ENCODE results near the gene SLC15A1. TPM values are rescaled to one million over a fixed set of nuclear protein-coding genes. Genes with fewer than 3 reads are reported as not detected.

The SLC15A1 gene
- total and polyA plus RNA-seq, 4 donors: 0.10 to 13.9 (median 0.13) TPM; not detected in 1

- no peak overlapping the region for H3K4me3 ChIP-seq (ENCODE audit: low read length in 2 of 2)
- no peaks in the 10 kb centered on the region for H3K27me3 ChIP-seq (ENCODE audit: control insufficient read depth in 1 of 2, insufficient read depth in 2 of 2, low read length in 1 of 2)
- peaks cover 0 to 3% of the 10 kb centered on the region in 2 donors for H3K4me1 ChIP-seq (ENCODE audit: control insufficient read depth in 1 of 2, insufficient read depth in 2 of 2, low read length in 2 of 2)
- ATAC-seq (ENCODE audit: low FRiP score): no peak
- no peak overlapping the region for H3K27ac ChIP-seq (ENCODE audit: low read depth in 1 of 2, low read length in 2 of 2)
- no peak for DNase-seq
- intact Hi-C loops (cut with DNase I): loop anchor here (10.0 kb wide), 2 partner anchors 641 to 821 kb away; no protein-coding TSS in a partner anchor
- WGBS, 2 donors: 95 to 96% methylated on average over 16 of the region's 16 CpGs
- H3K9me3 ChIP-seq (ENCODE audit: control insufficient read depth, low read length): no peaks in the 10 kb centered on the region
- no peaks in the 10 kb centered on the region for H3K36me3 ChIP-seq (ENCODE audit: control insufficient read depth in 1 of 2, insufficient read depth in 2 of 2, low read length in 1 of 2)
Measured at GRCh38 chr13:98675837-98676236, 76.6 kb downstream of the SLC15A1 start.

DNA sequence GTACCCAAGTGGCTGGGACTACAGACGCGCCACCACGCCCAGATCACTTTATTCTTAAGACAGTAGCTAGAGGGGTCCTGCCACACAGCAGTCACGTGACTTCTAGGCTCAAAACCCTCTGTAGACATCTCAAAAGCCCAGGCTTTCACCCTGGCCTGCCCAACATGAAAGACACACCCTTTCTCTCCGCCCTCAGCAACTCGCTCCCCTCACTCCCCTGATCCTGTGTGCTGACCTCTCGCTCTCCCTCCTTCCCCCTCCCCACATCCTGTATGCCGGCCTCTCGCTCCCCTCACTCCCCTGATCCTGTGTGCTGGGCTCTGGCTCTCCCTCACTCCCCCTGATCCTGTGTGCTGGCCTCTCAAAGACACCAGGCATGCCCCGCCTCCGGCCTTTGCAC lies 77.4 kb downstream of the SLC15A1 start:
- Histone ChIP-seq H3K4me3 (ENCODE audit: low read length in 2 of 2) (no peak overlapping the region), H3K9me3 (ENCODE audit: control insufficient read depth, low read length) (no peaks in the 10 kb centered on the region), H3K27me3 (ENCODE audit: control insufficient read depth in 1 of 2, insufficient read depth in 2 of 2, low read length in 1 of 2) (no peaks in the 10 kb centered on the region), H3K4me1 (ENCODE audit: control insufficient read depth in 1 of 2, insufficient read depth in 2 of 2, low read length in 2 of 2) (peaks cover 0 to 3% of the 10 kb centered on the region in 2 donors), H3K27ac (ENCODE audit: low read depth in 1 of 2, low read length in 2 of 2) (no peak overlapping the region), H3K36me3 (ENCODE audit: control insufficient read depth in 1 of 2, insufficient read depth in 2 of 2, low read length in 1 of 2) (no peaks in the 10 kb centered on the region)
- 88 to 93% methylated on average over 11 of the region's 11 CpGs for WGBS, 2 donors
- intact Hi-C loops (cut with DNase I): loop anchor here (10.0 kb wide), 2 partner anchors 640 to 820 kb away; no protein-coding TSS in a partner anchor
- ATAC-seq (ENCODE audit: low FRiP score): no peak
- no peak for DNase-seq

DNA sequence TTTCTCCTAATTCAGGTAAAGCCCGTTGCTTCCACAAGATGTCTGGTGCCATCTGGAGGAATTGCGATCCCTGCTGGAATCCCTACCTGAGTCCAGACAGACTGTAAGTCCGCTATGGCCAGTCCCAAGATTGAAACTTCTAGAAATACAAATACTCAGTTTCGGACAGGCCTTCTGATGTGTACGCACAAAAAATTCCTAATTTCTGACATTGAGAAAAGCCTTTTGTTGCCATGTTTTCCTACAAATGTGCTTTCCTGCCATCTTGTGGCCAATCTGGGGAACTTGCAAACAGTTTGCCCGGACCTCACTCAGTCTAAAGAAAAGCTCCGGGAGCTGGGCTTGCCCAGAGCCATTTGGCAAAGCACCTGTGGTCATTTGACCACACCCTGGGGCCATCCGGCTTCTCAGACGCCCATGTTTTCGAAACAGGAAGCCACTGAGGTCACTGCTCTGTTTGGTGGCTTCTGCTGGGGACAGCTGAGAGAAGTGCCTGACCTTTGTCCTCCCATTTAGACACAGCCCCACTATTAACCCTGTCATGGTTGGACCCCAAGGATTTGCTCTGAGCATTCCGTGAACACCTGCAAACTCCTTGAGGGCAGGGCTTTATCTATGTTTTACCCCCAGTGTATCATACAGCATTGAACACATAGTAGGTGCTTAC lies 79.4 kb downstream of the SLC15A1 start:
- ATAC-seq (ENCODE audit: low FRiP score) (peak; percentile 80), DNase-seq (peak; percentile 72 to 81)
- Histone ChIP-seq H3K27ac (ENCODE audit: low read depth in 1 of 2, low read length in 2 of 2) (no peak overlapping the region), H3K27me3 (ENCODE audit: control insufficient read depth in 1 of 2, insufficient read depth in 2 of 2, low read length in 1 of 2) (no peaks in the 10 kb centered on the region), H3K4me3 (ENCODE audit: low read length in 2 of 2) (no peak overlapping the region), H3K36me3 (ENCODE audit: control insufficient read depth in 1 of 2, insufficient read depth in 2 of 2, low read length in 1 of 2) (no peaks in the 10 kb centered on the region), H3K4me1 (ENCODE audit: control insufficient read depth in 1 of 2, insufficient read depth in 2 of 2, low read length in 2 of 2) (peaks cover 0 to 3% of the 10 kb centered on the region in 2 donors), H3K9me3 (ENCODE audit: control insufficient read depth, low read length) (no peaks in the 10 kb centered on the region)
- intact Hi-C loops (cut with DNase I): loop anchor here (5.0 to 10.0 kb wide), 4 partner anchors 169 to 818 kb away; no protein-coding TSS in a partner anchor
- 21 to 23% methylated on average over 11 of the region's 11 CpGs for WGBS, 2 donors

DNA sequence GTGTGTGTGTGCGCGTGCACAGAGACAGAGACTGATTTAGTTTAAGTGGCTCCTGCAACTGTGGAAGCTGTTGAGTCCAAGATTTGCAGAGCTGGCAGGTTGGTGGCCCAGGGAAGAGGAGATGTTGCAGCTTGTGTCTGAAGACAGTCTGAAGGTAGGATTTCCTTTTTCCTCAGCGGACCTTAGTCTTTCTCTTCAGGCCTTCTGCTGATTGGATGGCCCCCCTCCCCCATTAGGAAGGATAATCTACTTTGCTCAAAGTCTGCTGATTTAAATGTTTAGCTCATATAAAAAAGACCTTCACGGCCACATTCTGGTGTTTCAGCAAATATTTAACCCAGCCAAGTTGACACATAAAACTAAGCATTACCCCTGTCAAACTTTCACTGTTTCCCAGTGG lies 84.3 kb downstream of the SLC15A1 start:
- Histone ChIP-seq H3K27me3 (ENCODE audit: control insufficient read depth in 1 of 2, insufficient read depth in 2 of 2, low read length in 1 of 2) (no peaks in the 10 kb centered on the region), H3K27ac (ENCODE audit: low read depth in 1 of 2, low read length in 2 of 2) (no peak overlapping the region), H3K9me3 (ENCODE audit: control insufficient read depth, low read length) (no peaks in the 10 kb centered on the region), H3K4me3 (ENCODE audit: low read length in 2 of 2) (no peak overlapping the region), H3K4me1 (ENCODE audit: control insufficient read depth in 1 of 2, insufficient read depth in 2 of 2, low read length in 2 of 2) (no peaks in the 10 kb centered on the region), H3K36me3 (ENCODE audit: control insufficient read depth in 1 of 2, insufficient read depth in 2 of 2, low read length in 1 of 2) (no peaks in the 10 kb centered on the region)
- intact Hi-C loops (cut with DNase I): no loop called here
- ATAC-seq (ENCODE audit: low FRiP score) (no peak), DNase-seq (no peak)
- WGBS, 2 donors: 88 to 93% methylated on average over 4 of the region's 4 CpGs

DNA sequence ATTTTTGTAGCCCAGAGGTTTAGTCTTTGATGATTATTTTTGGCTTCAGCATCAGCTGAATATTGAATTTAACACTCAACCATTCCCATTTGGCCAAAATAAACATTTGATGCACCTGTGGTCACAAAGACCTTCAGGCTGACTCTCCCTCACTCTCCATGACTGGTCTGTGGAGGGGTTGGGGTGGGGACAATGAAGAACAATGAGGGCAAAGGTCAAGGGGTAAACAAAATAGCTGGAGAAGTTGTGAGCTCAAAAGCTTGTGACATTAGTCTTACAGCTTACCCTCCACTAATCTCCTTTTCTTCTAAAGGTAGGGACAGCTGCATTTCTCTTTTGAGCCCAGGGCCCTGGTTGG lies 86.9 kb downstream of the SLC15A1 start:
- Histone ChIP-seq H3K4me1 (ENCODE audit: control insufficient read depth in 1 of 2, insufficient read depth in 2 of 2, low read length in 2 of 2) (no peaks in the 10 kb centered on the region), H3K9me3 (ENCODE audit: control insufficient read depth, low read length) (no peaks in the 10 kb centered on the region), H3K36me3 (ENCODE audit: control insufficient read depth in 1 of 2, insufficient read depth in 2 of 2, low read length in 1 of 2) (no peaks in the 10 kb centered on the region), H3K4me3 (ENCODE audit: low read length in 2 of 2) (no peak overlapping the region), H3K27me3 (ENCODE audit: control insufficient read depth in 1 of 2, insufficient read depth in 2 of 2, low read length in 1 of 2) (no peaks in the 10 kb centered on the region), H3K27ac (ENCODE audit: low read depth in 1 of 2, low read length in 2 of 2) (no peak overlapping the region)
- intact Hi-C loops (cut with DNase I): no loop called here
- no peak for DNase-seq
- ATAC-seq (ENCODE audit: low FRiP score): peak; percentile 15

GRCh38 chr13:98664924-98665637 lies 87.4 kb downstream of the SLC15A1 start:
- intact Hi-C loops (cut with DNase I): no loop called here
- Histone ChIP-seq H3K27ac (ENCODE audit: low read depth in 1 of 2, low read length in 2 of 2) (no peak overlapping the region), H3K27me3 (ENCODE audit: control insufficient read depth in 1 of 2, insufficient read depth in 2 of 2, low read length in 1 of 2) (no peaks in the 10 kb centered on the region), H3K36me3 (ENCODE audit: control insufficient read depth in 1 of 2, insufficient read depth in 2 of 2, low read length in 1 of 2) (no peaks in the 10 kb centered on the region), H3K4me1 (ENCODE audit: control insufficient read depth in 1 of 2, insufficient read depth in 2 of 2, low read length in 2 of 2) (no peaks in the 10 kb centered on the region), H3K9me3 (ENCODE audit: control insufficient read depth, low read length) (no peaks in the 10 kb centered on the region), H3K4me3 (ENCODE audit: low read length in 2 of 2) (no peak overlapping the region)
- no peak for DNase-seq
- no peak for ATAC-seq (ENCODE audit: low FRiP score)
- WGBS, 2 donors: 33 to 38% methylated on average over 3 of the region's 3 CpGs

- H3K4me1 ChIP-seq (ENCODE audit: control insufficient read depth in 1 of 2, insufficient read depth in 2 of 2, low read length in 2 of 2): no peaks in the 10 kb centered on the region
- no peaks in the 10 kb centered on the region for H3K36me3 ChIP-seq (ENCODE audit: control insufficient read depth in 1 of 2, insufficient read depth in 2 of 2, low read length in 1 of 2)
- DNase-seq: no peak
- no peak overlapping the region for H3K4me3 ChIP-seq (ENCODE audit: low read length in 2 of 2)
- 90 to 96% methylated on average over 1 of the region's 1 CpG for WGBS, 2 donors
- no peak for ATAC-seq (ENCODE audit: low FRiP score)
- no peaks in the 10 kb centered on the region for H3K27me3 ChIP-seq (ENCODE audit: control insufficient read depth in 1 of 2, insufficient read depth in 2 of 2, low read length in 1 of 2)
- H3K27ac ChIP-seq (ENCODE audit: low read depth in 1 of 2, low read length in 2 of 2): no peak overlapping the region
- intact Hi-C loops (cut with DNase I): no loop called here
- H3K9me3 ChIP-seq (ENCODE audit: control insufficient read depth, low read length): no peaks in the 10 kb centered on the region
Measured at GRCh38 chr13:98664510-98664909, 88.0 kb downstream of the SLC15A1 start.

GRCh38 chr13:98664047-98664446 lies 88.4 kb downstream of the SLC15A1 start:
- Histone ChIP-seq H3K9me3 (ENCODE audit: control insufficient read depth, low read length) (no peaks in the 10 kb centered on the region), H3K27ac (ENCODE audit: low read depth in 1 of 2, low read length in 2 of 2) (no peak overlapping the region), H3K27me3 (ENCODE audit: control insufficient read depth in 1 of 2, insufficient read depth in 2 of 2, low read length in 1 of 2) (no peaks in the 10 kb centered on the region), H3K4me1 (ENCODE audit: control insufficient read depth in 1 of 2, insufficient read depth in 2 of 2, low read length in 2 of 2) (no peaks in the 10 kb centered on the region), H3K4me3 (ENCODE audit: low read length in 2 of 2) (no peak overlapping the region), H3K36me3 (ENCODE audit: control insufficient read depth in 1 of 2, insufficient read depth in 2 of 2, low read length in 1 of 2) (no peaks in the 10 kb centered on the region)
- intact Hi-C loops (cut with DNase I): no loop called here
- ATAC-seq (ENCODE audit: low FRiP score) (no peak), DNase-seq (no peak)
- 64 to 67% methylated on average over 11 of the region's 11 CpGs for WGBS, 2 donors

GRCh38 chr13:98658131-98658530 lies 94.3 kb downstream of the SLC15A1 start:
- intact Hi-C loops (cut with DNase I): no loop called here
- H3K27ac ChIP-seq (ENCODE audit: low read depth in 1 of 2, low read length in 2 of 2): no peak overlapping the region
- no peak for ATAC-seq (ENCODE audit: low FRiP score)

More at GRCh38 chr13:98658131-98658530, 94.3 kb downstream of the SLC15A1 start:
- Histone ChIP-seq H3K27me3 (ENCODE audit: control insufficient read depth in 1 of 2, insufficient read depth in 2 of 2, low read length in 1 of 2) (no peaks in the 10 kb centered on the region), H3K4me3 (ENCODE audit: low read length in 2 of 2) (no peak overlapping the region), H3K9me3 (ENCODE audit: control insufficient read depth, low read length) (no peaks in the 10 kb centered on the region), H3K36me3 (ENCODE audit: control insufficient read depth in 1 of 2, insufficient read depth in 2 of 2, low read length in 1 of 2) (no peaks in the 10 kb centered on the region), H3K4me1 (ENCODE audit: control insufficient read depth in 1 of 2, insufficient read depth in 2 of 2, low read length in 2 of 2) (no peaks in the 10 kb centered on the region)
- WGBS, 2 donors: 43 to 48% methylated on average over 5 of the region's 5 CpGs
- no peak for DNase-seq
